ENCODE results near the gene CCDC121.
"Not testable (repeated sequence)": the region's sequence is repeated elsewhere in the genome, so short reads cannot be mapped to it uniquely, and the experiment has no call there.

Gene CCDC121

GRCh38 chr2:27621524-27621923, 7.3 kb downstream of the CCDC121 start:
- DNase-seq (ENCODE audit: low read depth): no peak
- no peak for TF ChIP-seq CTCF (IDR thresholded peaks at IDR 0.05; ENCODE audit: low read length, missing control alignments)
- H3K4me3 ChIP-seq (replicated peaks; ENCODE audit: low read depth, low read length): no peak overlapping the region

GRCh38 chr2:27615316-27615715, 13.5 kb downstream of the CCDC121 start:
- DNase-seq (ENCODE audit: low read depth): no peak
- TF ChIP-seq CTCF (IDR thresholded peaks at IDR 0.05; ENCODE audit: low read length, missing control alignments): no peak
- H3K4me3 ChIP-seq (replicated peaks; ENCODE audit: low read depth, low read length): no peak overlapping the region

- TF ChIP-seq CTCF (IDR thresholded peaks at IDR 0.05; ENCODE audit: low read length, missing control alignments): no peak
- no peak overlapping the region for H3K4me3 ChIP-seq (replicated peaks; ENCODE audit: low read depth, low read length)
- DNase-seq (ENCODE audit: low read depth): no peak
These were observed 14.8 kb downstream of the CCDC121 start for GRCh38 chr2:27613985-27614384.

- no peak for TF ChIP-seq CTCF (IDR thresholded peaks at IDR 0.05; ENCODE audit: low read length, missing control alignments)
- DNase-seq (ENCODE audit: low read depth): no peak
- no peak overlapping the region for H3K4me3 ChIP-seq (replicated peaks; ENCODE audit: low read depth, low read length)
These were observed 22.2 kb downstream of the CCDC121 start for GRCh38 chr2:27606611-27607010.

- no peak overlapping the region for H3K4me3 ChIP-seq (replicated peaks; ENCODE audit: low read depth, low read length)
- DNase-seq (ENCODE audit: low read depth): no peak
- no peak for TF ChIP-seq CTCF (IDR thresholded peaks at IDR 0.05; ENCODE audit: low read length, missing control alignments)
These were observed 32.2 kb downstream of the CCDC121 start for GRCh38 chr2:27596627-27597026.

GRCh38 chr2:27595412-27595811, 33.4 kb downstream of the CCDC121 start:
- H3K4me3 ChIP-seq (replicated peaks; ENCODE audit: low read depth, low read length); DNase-seq (ENCODE audit: low read depth): not testable (repeated sequence)

- H3K4me3 ChIP-seq (replicated peaks; ENCODE audit: low read depth, low read length); DNase-seq (ENCODE audit: low read depth): not testable (repeated sequence)
These were observed 34.6 kb downstream of the CCDC121 start for GRCh38 chr2:27594020-27594703.

- H3K4me3 ChIP-seq (replicated peaks; ENCODE audit: low read depth, low read length): no peak overlapping the region
- TF ChIP-seq CTCF (IDR thresholded peaks at IDR 0.05; ENCODE audit: low read length, missing control alignments): no peak
- no peak for DNase-seq (ENCODE audit: low read depth)
These were observed 35.6 kb downstream of the CCDC121 start for GRCh38 chr2:27593240-27593639.

All from fibroblast of pulmonary artery (primary cell).